DMS 273 treated with DMSO at 0.1 percent for 48 hours (cell line): ENCODE results near the gene KLHL21.

ENCODE experiments used
- DNase-seq: peaks from one replicate; lab custom pipeline; 2025; lab: John Stamatoyannopoulos, UW

The KLHL21 gene

DNA sequence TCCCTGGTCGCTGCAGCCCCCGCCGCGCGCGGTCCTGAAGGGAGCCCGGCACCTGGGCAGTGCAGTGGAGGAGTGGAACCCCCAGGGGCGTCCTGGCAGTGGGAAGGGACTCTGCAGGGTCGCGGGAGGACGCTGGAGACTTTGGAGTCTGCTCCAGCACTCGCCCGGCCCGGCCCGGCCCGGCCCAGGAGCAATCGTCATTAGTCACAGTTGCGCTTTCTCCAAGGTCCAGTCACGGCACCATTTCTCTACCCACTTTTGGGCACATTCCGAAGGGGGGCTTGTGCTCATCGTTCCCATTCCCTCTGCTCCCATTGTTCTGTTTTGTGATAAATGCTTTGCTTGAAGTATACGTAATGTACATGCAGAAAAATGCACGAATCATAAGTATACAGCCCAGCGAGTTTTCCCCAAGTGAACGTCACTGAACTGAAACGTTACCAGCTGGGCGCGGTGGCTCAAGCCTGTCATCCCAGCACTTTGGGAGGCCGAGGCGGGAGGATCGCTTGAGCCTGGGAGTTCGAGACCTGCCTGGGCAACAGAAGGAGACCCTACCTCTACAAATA, 23.0 kb upstream of the KLHL21 start:
- DNase-seq = no peak

DNA sequence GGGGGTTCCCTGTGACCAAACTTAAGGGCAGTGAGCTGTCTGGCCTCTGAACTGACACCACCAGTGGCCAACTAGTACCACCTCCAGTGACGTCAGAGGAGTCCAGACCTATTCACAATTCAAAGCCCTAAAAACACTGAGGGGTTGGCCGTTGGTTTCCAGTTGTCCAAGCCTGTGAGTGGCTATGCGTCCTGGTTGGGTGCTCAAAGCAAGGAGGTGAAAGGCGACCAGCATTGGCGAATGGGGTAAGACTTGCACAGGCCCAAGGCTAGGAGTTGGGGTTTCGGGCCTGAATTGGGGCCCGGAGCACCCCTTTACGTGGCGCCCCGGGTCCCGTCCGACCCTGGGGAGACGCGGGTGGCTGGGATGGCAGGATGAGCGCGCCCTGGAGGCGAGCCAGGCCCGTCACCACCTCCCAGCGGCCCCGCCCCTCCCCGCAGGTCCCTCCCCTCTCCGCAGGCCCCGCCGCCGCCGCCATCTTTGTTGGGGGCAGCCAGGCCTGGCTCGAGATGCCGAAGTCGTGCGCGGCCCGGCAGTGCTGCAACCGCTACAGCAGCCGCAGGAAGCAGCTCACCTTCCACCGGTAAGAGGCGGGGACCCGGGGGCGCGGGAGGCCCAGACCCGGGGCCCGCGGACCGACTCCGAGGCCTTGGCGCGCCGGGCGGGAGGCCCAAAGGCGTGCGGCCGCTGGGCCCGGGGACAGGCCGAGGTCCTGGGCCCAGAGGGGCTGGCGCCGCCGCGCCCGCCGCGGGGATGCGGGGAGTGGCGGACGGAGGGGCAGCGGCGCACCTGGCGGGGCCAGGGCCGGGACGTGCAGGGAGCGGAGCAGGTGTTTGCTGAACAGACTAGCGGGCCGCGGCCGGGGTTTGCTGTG, 22.3 kb upstream of the KLHL21 start, which contains the start of gene THAP3:
Gene THAP3 (plus strand): TSS at position 159 of the 874 bp plus-strand sequence. CDS start 351 bp downstream, at position 510.
- DNase-seq = peak; percentile 53

DNA sequence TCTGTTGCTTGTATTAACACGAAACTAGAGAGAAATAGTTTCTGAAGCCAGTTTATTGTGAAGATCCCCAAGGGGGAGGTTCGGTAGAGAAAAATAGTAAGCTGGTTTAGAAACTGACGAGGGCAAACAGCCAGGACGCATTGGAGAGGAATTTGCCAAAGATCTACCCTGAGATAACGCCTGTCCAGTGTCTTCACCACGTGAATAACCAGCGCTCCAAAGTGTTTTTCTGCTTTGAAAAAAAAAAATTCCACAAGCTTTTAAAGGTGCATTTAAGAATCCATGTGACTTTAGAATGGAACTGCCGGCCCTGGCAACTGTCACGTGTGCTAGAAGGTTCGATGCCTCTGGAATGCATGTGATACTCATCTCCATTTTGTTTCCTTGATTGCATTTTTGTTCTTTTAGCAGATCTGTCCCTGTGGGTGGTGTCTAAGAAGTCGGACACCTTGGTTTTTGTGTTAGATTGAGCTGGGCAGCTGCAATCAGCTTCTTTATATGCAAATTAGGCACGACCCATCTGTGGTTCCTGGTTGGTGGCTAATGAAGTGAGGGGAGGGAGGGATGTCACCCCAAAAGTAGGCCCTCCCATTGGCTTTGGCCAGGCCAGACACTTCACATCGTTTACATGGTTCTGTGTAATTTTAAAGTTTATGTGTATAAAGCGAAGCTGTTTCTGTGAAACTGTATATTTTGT, 20.7 kb upstream of the KLHL21 start:
- DNase-seq = no peak

DNA sequence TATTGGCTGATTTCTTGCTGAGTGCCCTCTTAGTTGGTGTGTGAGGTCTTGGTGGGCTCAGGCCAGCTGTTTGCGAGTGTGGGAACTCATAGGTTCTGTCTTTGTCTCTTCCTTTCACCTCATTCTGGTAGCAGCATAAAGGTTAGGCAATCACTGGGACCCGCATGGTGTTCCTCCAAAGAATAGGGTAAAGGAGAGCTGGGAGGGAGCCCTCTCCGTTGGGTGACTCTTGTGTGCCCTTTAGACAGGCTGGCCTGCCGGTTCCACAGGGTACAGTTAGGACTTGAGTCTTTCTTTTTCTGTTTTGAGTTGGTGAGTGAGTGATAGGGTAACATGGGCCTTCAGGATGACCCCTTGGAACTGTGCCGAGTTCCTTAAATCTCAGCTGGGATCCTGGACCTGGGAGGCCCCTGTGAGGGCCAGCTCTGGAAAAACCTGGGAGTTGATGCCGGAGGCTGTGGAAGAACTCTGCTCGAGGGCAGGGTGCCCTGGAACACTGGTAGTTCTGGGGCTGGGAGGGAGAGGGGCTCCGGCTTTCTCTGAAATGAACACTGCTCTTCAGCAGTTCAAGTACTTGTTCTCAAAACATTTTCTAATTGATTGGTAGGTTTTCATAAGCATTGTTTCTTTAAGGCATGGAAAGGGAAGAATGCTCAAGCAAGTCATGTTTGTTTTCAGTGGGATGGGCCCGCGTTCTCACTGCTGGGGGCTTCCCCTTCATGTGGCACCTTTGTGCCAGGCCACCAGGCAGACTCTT, 19.9 kb upstream of the KLHL21 start:
- no peak for DNase-seq

DNA sequence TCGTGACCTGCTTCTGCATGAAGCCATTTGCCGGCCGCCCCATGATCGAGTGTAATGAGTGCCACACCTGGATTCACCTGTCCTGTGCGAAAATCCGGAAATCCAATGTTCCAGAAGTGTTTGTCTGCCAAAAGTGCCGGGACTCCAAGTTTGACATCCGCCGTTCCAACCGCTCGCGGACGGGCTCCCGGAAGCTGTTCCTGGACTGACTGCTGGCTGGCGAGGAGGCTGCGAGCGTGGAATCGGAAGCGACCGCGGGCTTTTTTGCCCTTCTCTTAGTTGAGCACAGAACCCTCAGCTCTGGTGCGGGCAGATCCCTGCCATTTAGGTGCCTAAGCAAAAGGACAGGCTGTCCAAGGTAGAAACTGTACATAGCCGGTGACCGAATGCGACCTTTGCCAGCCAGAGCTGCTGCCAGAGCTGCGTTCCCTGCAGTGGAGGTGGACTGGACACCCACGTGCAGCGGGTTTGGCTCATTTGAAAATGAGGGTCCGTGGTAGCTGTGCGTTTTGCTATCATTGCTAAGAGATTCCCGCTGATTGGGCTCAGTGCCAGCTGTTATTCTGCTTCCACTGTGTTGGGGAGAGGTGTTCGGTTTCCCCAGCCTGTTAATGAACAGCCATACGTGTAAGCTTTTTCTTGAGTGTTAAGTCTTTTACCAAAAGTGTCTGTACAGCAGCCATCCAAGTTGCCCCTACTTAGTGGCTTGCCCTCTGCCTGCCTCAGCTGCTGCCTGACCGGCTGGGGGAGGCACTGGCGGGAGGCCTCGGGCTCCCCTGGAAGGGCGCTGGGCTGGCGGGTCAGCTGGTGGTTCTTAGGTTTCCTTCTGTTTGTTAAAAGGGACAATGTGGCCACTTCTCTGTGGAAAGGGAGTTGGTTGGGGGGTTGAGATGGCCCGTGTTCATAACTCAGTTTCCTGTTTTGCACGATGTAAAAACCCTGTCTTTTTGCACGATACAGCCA, 19.0 kb upstream of the KLHL21 start:
- no peak for DNase-seq

DNA sequence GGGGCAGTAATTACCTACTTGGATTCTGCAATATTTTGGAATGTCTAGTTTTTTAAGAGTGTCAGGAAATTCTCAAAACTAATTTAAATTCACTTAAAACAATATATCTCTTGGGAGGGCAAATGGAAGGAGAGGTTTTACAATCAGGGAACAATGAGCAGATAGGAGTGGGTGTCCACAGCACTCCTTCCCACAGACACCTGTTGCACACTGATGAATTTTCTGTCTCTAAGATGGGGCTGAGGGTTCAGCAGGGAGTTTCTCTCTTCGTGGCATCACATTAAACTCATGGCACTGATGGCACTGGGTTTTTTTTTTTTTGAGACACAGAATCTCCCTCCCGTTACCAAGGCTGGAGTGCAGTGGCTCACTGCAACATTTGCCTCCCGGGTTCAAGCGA, 16.4 kb upstream of the KLHL21 start:
- DNase-seq = no peak

DNA sequence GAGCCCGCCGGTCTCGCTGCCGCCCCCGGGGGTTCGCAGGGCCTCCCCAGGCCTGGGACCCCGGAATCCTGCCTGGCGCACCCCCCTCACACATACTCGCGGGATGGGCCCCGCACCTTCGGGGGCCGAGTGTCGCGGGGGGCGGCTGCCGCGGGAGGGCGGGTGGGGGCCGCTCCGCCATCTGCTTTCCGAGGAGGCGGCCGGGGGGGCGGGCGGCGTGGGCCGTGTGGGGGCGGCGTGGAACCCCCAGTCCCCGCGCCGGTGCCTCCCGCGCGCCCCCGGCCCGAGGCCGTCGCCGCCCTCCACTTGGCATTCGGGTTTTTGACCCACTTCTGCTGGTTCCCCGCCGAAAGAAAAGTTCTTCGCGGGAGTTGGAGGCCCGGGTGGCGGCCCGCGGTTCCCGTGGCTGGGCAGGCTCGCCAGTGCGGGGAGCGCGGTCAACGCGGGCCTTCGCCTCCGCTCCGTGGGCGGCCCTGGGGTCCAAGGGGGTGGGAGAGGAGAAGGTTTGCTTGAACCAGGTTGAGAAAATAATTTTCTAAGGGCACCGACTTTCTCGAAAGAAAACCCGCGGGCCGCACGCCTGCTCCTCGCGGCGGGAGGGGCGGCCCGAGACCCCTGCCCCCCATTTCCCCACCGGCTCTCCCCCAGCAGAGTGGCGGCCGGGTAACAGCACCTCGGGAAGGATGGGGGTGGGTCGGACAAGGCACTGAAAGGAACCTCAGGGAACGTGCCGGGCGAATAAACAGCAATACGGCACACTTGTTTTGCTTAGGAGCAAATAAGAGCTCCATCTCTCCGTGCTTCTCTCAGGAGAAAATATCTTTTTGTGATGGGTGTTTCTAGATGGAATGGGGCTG, 12.5 kb upstream of the KLHL21 start:
- DNase-seq = no peak

DNA sequence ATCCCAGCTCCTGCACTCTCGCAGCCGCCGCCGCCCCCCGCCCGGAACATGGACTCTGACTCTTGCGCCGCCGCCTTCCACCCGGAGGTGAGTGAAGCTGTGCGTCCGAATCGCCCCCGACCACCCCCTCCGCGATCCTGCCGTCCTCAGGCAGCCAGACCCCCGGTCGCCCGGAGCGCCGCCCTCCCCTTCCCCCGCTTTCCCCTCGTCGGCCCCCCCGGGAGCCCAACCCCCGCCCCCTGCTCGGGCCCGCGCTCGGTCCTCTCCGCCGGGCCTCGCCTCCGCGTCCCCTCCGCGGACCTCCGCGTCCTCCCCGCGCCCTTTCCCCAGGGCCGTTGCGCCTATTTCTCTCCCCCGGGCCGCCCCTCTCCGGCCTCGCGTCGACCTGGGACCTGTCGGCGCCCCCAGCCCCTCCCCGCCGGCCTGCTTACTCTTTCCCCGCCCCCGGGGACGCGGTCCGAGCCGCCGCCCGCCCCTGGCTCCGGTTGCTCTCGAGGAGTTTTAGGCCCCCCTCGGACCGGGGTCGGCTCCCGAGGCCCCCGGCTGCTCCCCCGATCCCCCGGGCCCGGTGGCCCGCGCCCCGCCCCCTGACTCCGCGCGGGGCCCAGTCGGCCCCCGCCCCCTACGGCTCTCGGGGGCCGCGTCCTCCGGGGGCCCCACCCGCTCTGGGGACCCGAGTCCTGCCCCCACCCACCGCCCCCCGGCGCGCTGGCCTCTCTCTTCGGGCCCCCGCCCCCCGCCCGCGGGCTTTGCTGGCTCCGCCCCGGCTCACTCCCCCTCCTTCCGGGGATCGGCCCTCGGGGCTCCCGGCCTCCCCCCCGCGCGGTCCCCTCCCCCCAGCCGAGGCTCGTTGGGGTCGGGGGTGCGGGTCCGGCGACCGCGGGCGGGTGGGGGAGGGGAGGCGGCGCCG, 11.6 kb upstream of the KLHL21 start:
- no peak for DNase-seq

DNA sequence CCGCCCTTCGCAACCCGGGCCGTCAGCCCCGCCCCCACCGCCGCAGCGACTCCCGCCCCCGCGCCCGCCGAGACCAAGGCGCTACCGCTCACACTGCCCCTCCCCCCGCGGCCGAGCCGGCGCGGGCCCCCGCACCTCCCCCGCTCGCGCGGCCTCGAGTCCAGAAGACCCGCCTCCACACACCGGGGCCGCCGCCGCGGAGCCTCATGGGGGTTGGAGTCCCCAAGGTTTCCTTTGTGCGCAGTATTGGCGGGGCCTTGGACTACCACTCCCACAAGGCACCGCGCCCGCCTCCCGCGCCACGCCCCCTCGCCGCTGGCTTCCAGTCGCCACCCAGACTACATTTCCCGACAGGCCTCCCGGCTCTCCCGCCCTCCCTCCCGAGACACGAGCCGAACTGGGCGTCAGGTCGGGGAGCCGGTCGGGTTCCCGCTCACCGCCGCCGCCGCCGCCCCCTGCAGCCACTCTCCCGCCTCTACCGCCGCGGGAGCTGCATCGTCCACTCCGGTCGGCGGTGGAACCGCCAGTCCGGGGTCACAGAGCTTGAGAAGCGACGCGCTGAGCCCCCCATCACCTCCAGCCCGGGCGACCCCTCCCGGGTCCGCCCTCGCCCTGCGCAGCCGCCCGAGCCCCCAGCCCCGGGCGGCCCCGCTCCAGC, 10.8 kb upstream of the KLHL21 start, which contains the start of gene PHF13:
Gene PHF13 (plus strand): TSS at position 371 of the 658 bp plus-strand sequence. CDS start 336 bp downstream, outside the sequence.
- DNase-seq = peak; percentile 97

DNA sequence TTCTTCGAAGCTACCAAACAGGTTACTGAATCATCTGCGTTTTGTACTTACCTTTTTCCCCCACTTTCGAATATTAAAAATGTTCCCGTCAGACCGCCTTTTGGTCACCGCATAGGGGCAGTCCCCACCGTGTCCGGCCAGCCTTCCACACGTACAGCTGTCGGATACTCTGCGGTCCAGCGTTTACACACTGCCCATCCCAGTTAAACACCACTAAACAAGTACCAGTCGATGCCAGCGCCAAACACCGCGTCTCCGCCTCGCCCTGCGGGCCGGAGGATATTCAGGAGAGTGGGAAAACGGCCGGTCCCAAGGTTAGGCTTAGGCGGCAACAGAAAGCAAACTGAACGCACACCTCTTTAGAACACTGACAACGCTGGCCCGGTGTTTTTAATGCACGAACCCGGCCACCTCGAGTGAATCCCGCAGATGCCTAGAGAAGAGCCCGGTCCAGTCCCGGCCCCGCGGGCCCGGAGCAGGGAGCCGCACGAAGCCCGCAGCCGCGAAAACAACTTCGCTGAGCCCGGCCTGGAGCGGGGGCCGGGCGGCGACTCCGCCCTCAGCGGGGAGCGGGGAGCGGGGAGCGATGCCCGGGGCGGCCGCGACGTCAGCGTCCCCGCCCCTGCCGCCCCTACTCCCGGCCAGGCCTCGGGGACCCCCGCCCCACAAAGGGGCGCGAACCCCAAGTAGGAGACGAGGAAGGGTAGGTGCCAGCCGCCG, 10.1 kb upstream of the KLHL21 start:
- peak; percentile 22 for DNase-seq

DNA sequence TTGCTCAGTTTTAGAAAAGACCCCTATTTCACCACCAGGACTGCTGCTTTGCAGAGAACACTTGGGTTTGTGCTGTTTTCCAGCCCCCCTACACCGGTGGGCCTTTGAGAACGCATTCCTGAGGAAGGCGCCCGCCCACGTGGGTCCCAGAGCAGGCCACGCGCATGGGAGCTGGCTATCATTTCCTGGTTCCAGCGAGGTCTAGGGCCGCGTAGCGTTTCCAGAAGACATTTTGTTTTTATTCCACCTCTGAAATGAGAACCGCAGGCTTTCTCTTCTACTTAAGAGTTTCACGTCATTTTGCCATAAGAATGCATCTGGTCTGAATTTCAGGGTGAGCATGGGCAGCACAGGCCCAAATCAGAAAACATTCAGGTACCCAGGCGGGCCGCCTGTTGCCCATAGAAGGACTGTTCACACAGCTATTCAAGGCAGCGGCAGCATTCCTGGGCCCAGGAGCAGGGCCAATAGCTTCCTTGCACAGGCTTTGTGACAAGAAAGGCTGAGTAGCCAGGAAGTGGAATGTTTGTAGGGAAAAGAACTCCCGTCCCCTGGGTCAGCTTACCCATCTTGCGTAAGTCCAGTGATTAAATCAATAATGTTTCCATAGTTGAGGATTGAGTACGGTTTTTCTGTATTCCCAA, 1.4 kb upstream of the KLHL21 start:
- no peak for DNase-seq

DNA sequence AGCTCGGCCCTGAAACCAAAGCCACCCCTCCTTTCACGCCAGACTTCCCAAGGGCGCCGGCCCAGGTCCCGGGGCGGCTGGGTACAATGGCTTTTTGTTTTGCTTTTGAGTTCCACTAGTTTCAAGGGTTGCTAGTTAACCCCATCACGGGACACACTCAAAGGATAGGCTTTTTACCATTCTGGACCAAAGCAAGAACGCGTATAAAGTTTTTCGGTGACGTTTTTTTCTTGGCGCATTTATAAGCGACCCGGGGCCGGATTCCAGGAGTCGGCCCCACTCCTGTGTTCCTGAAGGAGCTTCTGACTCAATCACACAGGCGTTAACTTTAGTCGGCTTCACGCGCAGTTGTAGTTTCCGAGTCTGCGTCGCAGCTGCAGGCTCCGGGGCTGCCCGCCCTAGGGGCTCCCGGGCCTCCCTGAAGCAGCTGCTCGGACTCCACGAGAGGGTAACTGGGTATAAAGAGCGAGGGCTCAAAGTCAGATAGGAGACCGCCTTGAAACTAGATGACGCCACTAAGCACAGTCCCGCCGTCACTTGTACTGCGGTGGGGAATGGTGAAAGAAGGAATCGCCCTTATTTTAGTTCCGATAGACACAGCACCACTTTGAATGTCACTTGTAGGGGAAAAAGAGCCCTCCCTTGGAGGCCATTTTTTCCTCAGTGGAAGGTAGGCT, 707 bp upstream of the KLHL21 start:
- no peak for DNase-seq

DNA sequence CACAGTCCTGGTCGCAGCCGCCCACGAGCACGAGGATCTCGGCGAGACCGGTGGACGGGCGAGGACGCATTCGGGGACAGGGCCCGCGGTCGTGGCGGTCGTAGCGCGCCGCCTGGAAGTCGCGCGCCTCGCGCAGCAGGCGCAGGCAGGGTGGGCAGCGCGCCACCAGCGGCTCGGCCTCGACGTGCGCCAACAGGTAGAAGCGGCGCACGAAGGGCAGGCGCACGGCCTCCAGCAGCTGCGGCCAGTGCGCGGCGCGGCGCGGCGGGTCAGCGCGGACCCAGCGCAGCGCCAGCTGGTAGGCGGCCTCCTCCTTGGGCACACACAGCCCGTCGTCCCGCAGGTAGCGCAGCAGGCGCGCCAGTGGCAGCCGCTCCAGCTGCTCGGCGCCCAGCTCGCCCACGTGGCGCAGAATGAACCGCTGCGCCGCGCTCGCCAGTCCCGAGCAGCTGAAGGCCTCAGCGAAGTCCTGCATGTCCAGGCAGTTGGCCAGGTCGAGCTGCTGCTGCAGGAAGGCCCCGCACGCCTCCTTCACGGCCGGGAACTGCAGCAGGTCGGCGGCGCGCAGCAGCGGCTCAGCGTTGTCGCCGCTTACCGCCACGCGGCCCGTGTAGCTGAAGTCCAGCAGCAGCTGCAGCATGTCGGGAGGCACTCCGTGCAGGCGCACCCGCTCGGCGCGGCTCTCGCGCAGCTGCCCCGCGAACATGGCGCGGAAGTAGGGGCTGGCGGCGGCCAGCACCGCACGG, 573 bp downstream of the KLHL21 start:
- DNase-seq = no peak

DNA sequence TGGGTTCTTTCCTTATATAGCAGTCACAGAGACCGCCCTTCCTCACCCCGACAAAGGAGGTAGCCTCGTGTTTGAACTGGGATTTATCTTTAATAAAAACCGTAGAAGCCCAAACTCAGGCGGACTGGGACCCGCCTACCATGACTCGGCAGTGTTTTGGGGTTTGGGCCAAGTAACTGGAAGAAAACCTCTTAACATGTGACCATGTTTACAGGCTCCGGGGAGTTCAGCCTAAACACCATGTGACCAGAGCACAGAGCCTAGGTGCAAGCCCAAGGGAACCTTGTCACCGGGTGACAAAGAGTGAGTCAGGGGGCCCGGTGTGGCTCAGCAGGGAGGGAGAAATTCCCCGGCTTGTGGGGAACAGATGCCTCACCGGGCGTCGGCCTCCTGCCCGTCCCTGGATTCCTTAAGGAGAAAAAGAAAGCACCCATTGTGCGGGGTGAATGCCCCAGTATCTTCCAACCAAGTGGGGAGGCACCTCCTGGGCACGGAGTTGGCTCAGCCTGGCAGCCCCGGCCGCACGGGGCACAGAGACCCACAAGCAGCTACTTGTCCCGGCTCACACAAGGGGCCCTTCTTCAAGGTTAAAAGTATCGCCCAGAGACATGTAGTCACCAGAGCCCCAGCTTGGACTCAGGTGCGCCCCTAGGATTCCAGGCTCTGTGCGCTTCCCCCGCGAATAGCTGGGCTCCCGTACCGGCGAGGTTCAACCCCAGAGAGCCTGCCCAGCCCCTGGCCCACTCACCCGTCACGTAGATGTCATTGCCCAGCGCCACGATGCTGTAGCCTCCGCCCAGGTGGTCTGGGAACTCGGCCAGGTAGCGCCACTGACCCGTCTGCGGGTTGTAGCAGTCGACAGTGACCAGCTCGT, 1.4 kb downstream of the KLHL21 start:
- no peak for DNase-seq
